Vagina (tissue), 2 donors: ENCODE measurements around the gene WAPL. TPM values are rescaled to one million over a fixed set of nuclear protein-coding genes. Genes with fewer than 3 reads are reported as not detected.
"Not testable (repeated sequence)": the region's sequence is repeated elsewhere in the genome, so short reads cannot be mapped to it uniquely, and the experiment has no call there.

Source experiments
- DNase-seq, 2 donors: peaks; one replicate each; pipeline ENCODE4 v3.0.0-alpha.2; 2017; ENCODE audit errors: extremely low spot score in 2 of 2
- H3K27ac ChIP-seq: fragments of 200-600 bp; sonication (generic); one replicate; pipeline ENCODE4 v1.5.1; 2019
- H3K27me3 ChIP-seq: fragments of 200-600 bp; sonication (generic); one replicate; pipeline ENCODE4 v1.5.1; 2019
- H3K36me3 ChIP-seq, 2 donors: fragments of 200-600 bp; sonication (generic); one replicate each; pipeline ENCODE4 v1.5.1; 2017 to 2019
- H3K4me1 ChIP-seq: fragments of 200-600 bp; sonication (generic); one replicate; pipeline ENCODE4 v1.5.1; 2019
- H3K4me3 ChIP-seq, 2 donors: fragments of 200-600 bp; sonication (generic); 1 replicate in 1 of 2; 2 replicates in 1 of 2; pipeline ENCODE4 v1.5.1; 2016 to 2019
- H3K9me3 ChIP-seq: fragments of 200-600 bp; sonication (generic); one replicate; pipeline ENCODE4 v1.5.1; 2019
- CTCF ChIP-seq, 3 experiments: fragments of 450-650 bp in 2 of 3; fragments of 200-600 bp in 1 of 3; sonication (generic) in 1 of 3; IDR thresholded peaks; one replicate each; pipeline ENCODE4 v1.5.1; 2017 to 2019; ENCODE audit warnings: antibody characterized with exemption in 3 of 3, mild to moderate bottlenecking in 2 of 3, moderate library complexity in 2 of 3
- POLR2A ChIP-seq, 2 donors: fragments of 450-650 bp; IDR thresholded peaks; one replicate each; pipeline ENCODE4 v1.6.1; 2017; ENCODE audit warnings: antibody characterized with exemption in 2 of 2, mild to moderate bottlenecking in 2 of 2, moderate library complexity in 2 of 2
- POLR2AphosphoS5 ChIP-seq, 2 donors: sonication (generic); formaldehyde crosslinking; IDR thresholded peaks; one replicate each; pipeline ENCODE4 v1.9.0; 2017; ENCODE audit warnings: antibody characterized with exemption in 2 of 2, mild to moderate bottlenecking in 2 of 2, low read depth in 1 of 2; ENCODE audit not compliant: insufficient read depth in 1 of 2
- intact Hi-C: fragments of 100-400 bp; cut with DNase I; formaldehyde crosslinking; loops from one replicate; pipeline ENCODE4 v1.15.1; 2023
- total RNA-seq: library from RNA; depleted of rRNA; stranded (reverse); fragments of >200 nt; gene quantifications from one replicate; pipeline ENCODE4 v1.2.3, GENCODE V29; 2016

Gene WAPL
- total RNA-seq, 1 donor from 2014 or later = 26.5 TPM

- no peaks in the 10 kb centered on the region for H3K36me3 ChIP-seq
- H3K4me3 ChIP-seq = no peak overlapping the region
- intact Hi-C loops = no loop called here
- no peak for TF ChIP-seq CTCF (IDR thresholded peaks at IDR 0.05)
- TF ChIP-seq POLR2AphosphoS5 (IDR thresholded peaks at IDR 0.05; ENCODE audit: insufficient read depth in 1 of 2, low read depth in 1 of 2) = no peak
- no peak for TF ChIP-seq POLR2A (IDR thresholded peaks at IDR 0.05)
- peaks cover 3% of the 10 kb centered on the region for H3K4me1 ChIP-seq
- H3K9me3 ChIP-seq = no peaks in the 10 kb centered on the region
- no peak overlapping the region for H3K27ac ChIP-seq
- no peaks in the 10 kb centered on the region for H3K27me3 ChIP-seq
- DNase-seq = no peak
Measured at GRCh38 chr10:86540016-86540415, 18.4 kb upstream of the WAPL start.

- intact Hi-C loops = no loop called here
- H3K9me3 ChIP-seq = no peaks in the 10 kb centered on the region
- H3K27ac ChIP-seq = no peak overlapping the region
- TF ChIP-seq CTCF (IDR thresholded peaks at IDR 0.05) (no peak), POLR2A (IDR thresholded peaks at IDR 0.05) (no peak), POLR2AphosphoS5 (IDR thresholded peaks at IDR 0.05; ENCODE audit: insufficient read depth in 1 of 2, low read depth in 1 of 2) (no peak)
- H3K36me3 ChIP-seq = no peaks in the 10 kb centered on the region
- no peak for DNase-seq
- H3K4me1 ChIP-seq = peaks cover 5% of the 10 kb centered on the region
- H3K4me3 ChIP-seq = no peak overlapping the region
- no peaks in the 10 kb centered on the region for H3K27me3 ChIP-seq
Measured at GRCh38 chr10:86538547-86538946, 17.0 kb upstream of the WAPL start.

GRCh38 chr10:86538040-86538439 is 16.4 kb upstream of the WAPL start:
- H3K4me1 ChIP-seq, intact Hi-C loops, H3K36me3 ChIP-seq, H3K27ac ChIP-seq, H3K9me3 ChIP-seq, DNase-seq, H3K4me3 ChIP-seq, H3K27me3 ChIP-seq: not testable (repeated sequence)

GRCh38 chr10:86536294-86536861 is 14.8 kb upstream of the WAPL start:
- peaks cover 5% of the 10 kb centered on the region for H3K4me1 ChIP-seq
- no peaks in the 10 kb centered on the region for H3K9me3 ChIP-seq
- H3K27ac ChIP-seq = no peak overlapping the region
- intact Hi-C loops = no loop called here
- TF ChIP-seq POLR2A (IDR thresholded peaks at IDR 0.05) = no peak
- no peak for TF ChIP-seq POLR2AphosphoS5 (IDR thresholded peaks at IDR 0.05; ENCODE audit: insufficient read depth in 1 of 2, low read depth in 1 of 2)
- no peak for TF ChIP-seq CTCF (IDR thresholded peaks at IDR 0.05)
- H3K36me3 ChIP-seq = no peaks in the 10 kb centered on the region
- no peaks in the 10 kb centered on the region for H3K27me3 ChIP-seq
- no peak for DNase-seq
- H3K4me3 ChIP-seq = peak overlapping the region; percentile 29 to 39

GRCh38 chr10:86535132-86535882 is 13.7 kb upstream of the WAPL start:
- intact Hi-C loops = no loop called here
- no peak for DNase-seq
- Histone ChIP-seq H3K4me1 (peaks cover 5% of the 10 kb centered on the region), H3K9me3 (no peaks in the 10 kb centered on the region), H3K36me3 (no peaks in the 10 kb centered on the region), H3K27me3 (no peaks in the 10 kb centered on the region), H3K27ac (peak overlapping the region; percentile 22), H3K4me3 (peak overlapping the region; percentile 29 to 39)
- TF ChIP-seq CTCF (IDR thresholded peaks at IDR 0.05) (no peak), POLR2A (IDR thresholded peaks at IDR 0.05) (no peak), POLR2AphosphoS5 (IDR thresholded peaks at IDR 0.05; ENCODE audit: insufficient read depth in 1 of 2, low read depth in 1 of 2) (no peak)
